ENCODE results near the gene GPANK1. TPM values are rescaled to one million over a fixed set of nuclear protein-coding genes. Genes with fewer than 3 reads are reported as not detected.

The GPANK1 gene
- total and polyA plus RNA-seq, 9 of the 15 experiments (the other 6 are each of a cell fraction or from before 2014, with no cell fraction given): 32.2 to 111 (median 46.3) TPM

DNA sequence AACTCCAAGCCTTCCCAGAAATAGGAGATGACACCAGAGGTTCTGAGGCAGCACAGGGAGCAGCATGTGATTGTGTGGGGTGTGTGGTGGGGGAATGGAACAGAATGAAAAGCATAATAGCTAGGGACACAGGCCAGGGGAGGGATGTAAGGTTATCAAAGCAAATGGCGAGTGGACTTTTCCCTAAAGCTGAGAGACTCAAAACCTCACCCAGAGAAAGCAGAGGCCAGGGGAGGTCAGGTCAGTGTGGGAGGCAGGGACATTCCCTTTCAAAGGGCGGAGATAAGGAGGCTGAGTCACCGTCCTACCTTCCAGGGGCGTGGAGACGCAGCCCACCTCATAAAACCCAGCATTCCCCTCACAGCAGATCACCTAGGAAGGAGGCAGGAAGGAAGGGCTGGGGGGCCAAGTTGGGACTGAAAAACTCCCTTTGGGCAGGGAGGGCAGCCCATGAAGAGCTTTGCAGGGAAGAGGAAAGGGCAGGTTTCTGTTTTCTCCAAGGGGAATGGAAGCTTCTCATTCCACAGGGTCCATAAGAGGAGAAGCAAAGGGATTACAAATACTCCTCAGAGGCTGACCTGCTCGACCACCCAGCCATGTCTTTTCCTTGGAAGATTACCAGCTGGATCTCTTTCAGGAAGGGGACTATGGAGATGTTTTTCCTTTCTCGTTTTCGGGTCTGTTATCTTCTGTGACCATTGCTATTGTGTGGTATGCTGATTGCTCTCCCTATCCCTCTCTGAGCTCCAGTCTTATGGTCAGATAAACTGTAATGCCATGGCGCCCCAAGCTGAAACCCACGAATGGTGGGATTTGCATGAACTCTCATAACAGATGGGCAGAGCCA lies 25.7 kb upstream of the GPANK1 start (continued):
- TF ChIP-seq, protein P1, sequence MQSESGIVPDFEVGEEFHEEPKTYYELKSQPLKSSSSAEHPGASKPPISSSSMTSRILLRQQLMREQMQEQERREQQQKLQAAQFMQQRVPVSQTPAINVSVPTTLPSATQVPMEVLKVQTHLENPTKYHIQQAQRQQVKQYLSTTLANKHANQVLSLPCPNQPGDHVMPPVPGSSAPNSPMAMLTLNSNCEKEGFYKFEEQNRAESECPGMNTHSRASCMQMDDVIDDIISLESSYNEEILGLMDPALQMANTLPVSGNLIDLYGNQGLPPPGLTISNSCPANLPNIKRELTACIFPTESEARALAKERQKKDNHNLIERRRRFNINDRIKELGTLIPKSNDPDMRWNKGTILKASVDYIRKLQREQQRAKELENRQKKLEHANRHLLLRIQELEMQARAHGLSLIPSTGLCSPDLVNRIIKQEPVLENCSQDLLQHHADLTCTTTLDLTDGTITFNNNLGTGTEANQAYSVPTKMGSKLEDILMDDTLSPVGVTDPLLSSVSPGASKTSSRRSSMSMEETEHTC (IDR thresholded peaks at IDR 0.05): no peak; the same call in 1 of the 2 replicates
- TF ChIP-seq ADNP (tag; IDR thresholded peaks at IDR 0.05) (peak; percentile 94), ZNF445 (CRISPR knock-in tag; IDR thresholded peaks at IDR 0.05; ENCODE audit: low read depth) (no peak), KDM1A (IDR thresholded peaks at IDR 0.05) (peak; percentile 89 to 92), FOXJ2 (tag; IDR thresholded peaks at IDR 0.05) (no peak), TCFL5 (CRISPR knock-in tag; conservative IDR thresholded peaks at IDR 0.05) (no peak), FOXA3 (CRISPR knock-in tag; conservative IDR thresholded peaks at IDR 0.05 in 1 of 2, IDR thresholded peaks at IDR 0.05 in 1 of 2) (0 out of 4 replicates have a peak, but pooled peaks of 1 of the 2 experiments have one; percentile 34), PHF21A (IDR thresholded peaks at IDR 0.05; ENCODE audit: borderline replicate concordance, low read depth) (no peak; the same call in 1 of the 2 replicates), POLR2A (conservative IDR thresholded peaks at IDR 0.05) (peak; percentile 83), HNRNPUL1 (IDR thresholded peaks at IDR 0.05; ENCODE audit: low read length) (peak; percentile 36; the same call in 1 of the 2 replicates), ZNF311 (CRISPR knock-in tag; IDR thresholded peaks at IDR 0.05) (no peak), MED1 (CRISPR knock-in tag; IDR thresholded peaks at IDR 0.05; ENCODE audit: borderline replicate concordance) (peak; percentile 90; the same call in 1 of the 2 replicates), EHMT2 (IDR thresholded peaks at IDR 0.05) (peak; percentile 36; the same call in 1 of the 2 replicates), BACH1 (tag; IDR thresholded peaks at IDR 0.05) (no peak), ZKSCAN3 (CRISPR knock-in tag; IDR thresholded peaks at IDR 0.05) (no peak), NFIC (IDR thresholded peaks at IDR 0.05) (peak; percentile 70), MAZ (CRISPR knock-in tag; conservative IDR thresholded peaks at IDR 0.05 in 1 of 2, IDR thresholded peaks at IDR 0.05 in 1 of 2) (peak; percentile 28 to 72; a peak in 2 of 4 replicates), ZNF584 (CRISPR knock-in tag; IDR thresholded peaks at IDR 0.05; ENCODE audit: low read depth) (peak; percentile 72; the same call in 1 of the 2 replicates), SIRT6 (IDR thresholded peaks at IDR 0.05; ENCODE audit: low read depth, low read length) (no peak), TAL1 (IDR thresholded peaks at IDR 0.05) (peak; percentile 91)
- TF ChIP-seq, protein P2, sequence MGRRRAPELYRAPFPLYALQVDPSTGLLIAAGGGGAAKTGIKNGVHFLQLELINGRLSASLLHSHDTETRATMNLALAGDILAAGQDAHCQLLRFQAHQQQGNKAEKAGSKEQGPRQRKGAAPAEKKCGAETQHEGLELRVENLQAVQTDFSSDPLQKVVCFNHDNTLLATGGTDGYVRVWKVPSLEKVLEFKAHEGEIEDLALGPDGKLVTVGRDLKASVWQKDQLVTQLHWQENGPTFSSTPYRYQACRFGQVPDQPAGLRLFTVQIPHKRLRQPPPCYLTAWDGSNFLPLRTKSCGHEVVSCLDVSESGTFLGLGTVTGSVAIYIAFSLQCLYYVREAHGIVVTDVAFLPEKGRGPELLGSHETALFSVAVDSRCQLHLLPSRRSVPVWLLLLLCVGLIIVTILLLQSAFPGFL (CRISPR knock-in tag; IDR thresholded peaks at IDR 0.05): 0 out of 2 replicates have a peak, but pooled peaks have one; percentile 27
- TF ChIP-seq, protein P3, sequence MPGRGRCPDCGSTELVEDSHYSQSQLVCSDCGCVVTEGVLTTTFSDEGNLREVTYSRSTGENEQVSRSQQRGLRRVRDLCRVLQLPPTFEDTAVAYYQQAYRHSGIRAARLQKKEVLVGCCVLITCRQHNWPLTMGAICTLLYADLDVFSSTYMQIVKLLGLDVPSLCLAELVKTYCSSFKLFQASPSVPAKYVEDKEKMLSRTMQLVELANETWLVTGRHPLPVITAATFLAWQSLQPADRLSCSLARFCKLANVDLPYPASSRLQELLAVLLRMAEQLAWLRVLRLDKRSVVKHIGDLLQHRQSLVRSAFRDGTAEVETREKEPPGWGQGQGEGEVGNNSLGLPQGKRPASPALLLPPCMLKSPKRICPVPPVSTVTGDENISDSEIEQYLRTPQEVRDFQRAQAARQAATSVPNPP (IDR thresholded peaks at IDR 0.05; ENCODE audit: borderline replicate concordance, insufficient read depth, insufficient read length): no peak
- TF ChIP-seq, protein P4, sequence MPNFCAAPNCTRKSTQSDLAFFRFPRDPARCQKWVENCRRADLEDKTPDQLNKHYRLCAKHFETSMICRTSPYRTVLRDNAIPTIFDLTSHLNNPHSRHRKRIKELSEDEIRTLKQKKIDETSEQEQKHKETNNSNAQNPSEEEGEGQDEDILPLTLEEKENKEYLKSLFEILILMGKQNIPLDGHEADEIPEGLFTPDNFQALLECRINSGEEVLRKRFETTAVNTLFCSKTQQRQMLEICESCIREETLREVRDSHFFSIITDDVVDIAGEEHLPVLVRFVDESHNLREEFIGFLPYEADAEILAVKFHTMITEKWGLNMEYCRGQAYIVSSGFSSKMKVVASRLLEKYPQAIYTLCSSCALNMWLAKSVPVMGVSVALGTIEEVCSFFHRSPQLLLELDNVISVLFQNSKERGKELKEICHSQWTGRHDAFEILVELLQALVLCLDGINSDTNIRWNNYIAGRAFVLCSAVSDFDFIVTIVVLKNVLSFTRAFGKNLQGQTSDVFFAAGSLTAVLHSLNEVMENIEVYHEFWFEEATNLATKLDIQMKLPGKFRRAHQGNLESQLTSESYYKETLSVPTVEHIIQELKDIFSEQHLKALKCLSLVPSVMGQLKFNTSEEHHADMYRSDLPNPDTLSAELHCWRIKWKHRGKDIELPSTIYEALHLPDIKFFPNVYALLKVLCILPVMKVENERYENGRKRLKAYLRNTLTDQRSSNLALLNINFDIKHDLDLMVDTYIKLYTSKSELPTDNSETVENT (CRISPR knock-in tag; IDR thresholded peaks at IDR 0.05): peak; percentile 68
